GM23338 (cell line): ENCODE data around the gene NELFE. TPM values are rescaled to one million over a fixed set of nuclear protein-coding genes. Genes with fewer than 3 reads are reported as not detected.

ENCODE experiments used
- ATAC-seq: fragments of 200-7000 bp; cut with Tn5 transposase; 3 replicates; pipeline ENCODE4 v1.9.1; 2020
- DNase-seq: peaks from one replicate; pipeline ENCODE4 v3.0.0-alpha.2; 2015; ENCODE audit warnings: low spot score
- H2AFZ ChIP-seq: fragments of 200-600 bp; sonication (generic); 2 replicates; pipeline ENCODE4 v1.8.0; 2016; ENCODE audit warnings: antibody characterized with exemption, mild to moderate bottlenecking, moderate library complexity
- H3F3A ChIP-seq: fragments of 200-600 bp; sonication (generic); replicated peaks from 2 replicates; pipeline ENCODE4 v1.8.0; 2017; ENCODE audit warnings: antibody characterized with exemption, mixed run types, low read depth
- H3K27ac ChIP-seq: fragments of 200-600 bp; sonication (generic); 2 replicates; pipeline ENCODE4 v1.6.1; 2016; ENCODE audit warnings: low read depth
- H3K27me3 ChIP-seq: fragments of 200-600 bp; sonication (generic); 2 replicates; pipeline ENCODE4 v1.8.0; 2016; ENCODE audit warnings: mild to moderate bottlenecking, mixed run types, moderate library complexity; ENCODE audit not compliant: insufficient read depth
- H3K36me3 ChIP-seq: fragments of 200-600 bp; sonication (generic); 2 replicates; pipeline ENCODE4 v1.8.0; 2016; ENCODE audit warnings: mild to moderate bottlenecking; ENCODE audit not compliant: insufficient read depth
- H3K4me1 ChIP-seq: fragments of 200-600 bp; sonication (generic); 2 replicates; pipeline ENCODE4 v1.8.0; 2016; ENCODE audit warnings: mild to moderate bottlenecking, moderate library complexity; ENCODE audit not compliant: insufficient read depth
- H3K4me2 ChIP-seq: fragments of 200-600 bp; sonication (generic); 2 replicates; pipeline ENCODE4 v1.7.1; 2017; ENCODE audit warnings: mixed run types
- H3K4me3 ChIP-seq: fragments of 200-600 bp; sonication (generic); 2 replicates; pipeline ENCODE4 v1.6.1; 2016; ENCODE audit warnings: mixed run types
- H3K79me2 ChIP-seq: fragments of 200-600 bp; sonication (generic); replicated peaks from 2 replicates; pipeline ENCODE4 v1.8.0; 2017; ENCODE audit warnings: mild to moderate bottlenecking; ENCODE audit not compliant: insufficient read depth
- H3K9me2 ChIP-seq: fragments of 200-600 bp; sonication (generic); 2 replicates; pipeline ENCODE4 v1.8.0; 2017; ENCODE audit not compliant: insufficient read depth
- H4K20me1 ChIP-seq: fragments of 200-600 bp; sonication (generic); replicated peaks from 2 replicates; pipeline ENCODE4 v1.8.0; 2017; ENCODE audit warnings: mild to moderate bottlenecking; ENCODE audit not compliant: insufficient read depth
- H3K27ac Mint-ChIP-seq: 2 replicates; pipeline ENCODE4 v1.8.0; 2020; ENCODE audit warnings: inconsistent platforms, mild to moderate bottlenecking, moderate library complexity, mixed read lengths
- H3K27me3 Mint-ChIP-seq: 3 replicates; pipeline ENCODE4 v1.8.0; 2022; ENCODE audit warnings: low read depth, mild to moderate bottlenecking, moderate library complexity, mixed read lengths, inconsistent platforms; ENCODE audit not compliant: insufficient read depth, poor library complexity
- H3K36me3 Mint-ChIP-seq: 3 replicates; pipeline ENCODE4 v1.8.0; 2021; ENCODE audit warnings: low read depth, mild to moderate bottlenecking, inconsistent platforms, moderate library complexity, mixed read lengths
- H3K4me1 Mint-ChIP-seq: 3 replicates; pipeline ENCODE4 v1.8.0; 2020; ENCODE audit warnings: mild to moderate bottlenecking, inconsistent platforms, mixed read lengths
- H3K4me3 Mint-ChIP-seq: 3 replicates; pipeline ENCODE4 v1.8.0; 2021; ENCODE audit warnings: moderate library complexity, mild to moderate bottlenecking, inconsistent platforms, mixed read lengths
- H3K9me3 Mint-ChIP-seq: 3 replicates; pipeline ENCODE4 v1.8.0; 2020; ENCODE audit warnings: moderate library complexity, mild to moderate bottlenecking, inconsistent platforms, mixed read lengths
- CREB1 ChIP-seq: fragments of 250-450 bp; sonication (Bioruptor Pico); IDR thresholded peaks from 2 replicates; pipeline ENCODE4 v1.5.0; 2020; ENCODE audit warnings: low read depth, mild to moderate bottlenecking, moderate library complexity
- CTCF ChIP-seq, 2 experiments: fragments of 200-600 bp in 1 of 2; sonication (generic) in 1 of 2; conservative IDR thresholded peaks; 2 replicates each; pipeline versions ENCODE4 v1.5.1 to v1.6.1; 2016 to 2017; ENCODE audit warnings: antibody characterized with exemption in 2 of 2, low read depth in 2 of 2, mild to moderate bottlenecking in 2 of 2, moderate library complexity in 1 of 2
- ETS1 ChIP-seq: IDR thresholded peaks from 2 replicates; pipeline ENCODE4 v1.6.1; 2016; ENCODE audit warnings: antibody characterized with exemption
- EZH2 ChIP-seq: fragments of 200-600 bp; sonication (generic); IDR thresholded peaks from one replicate; pipeline ENCODE4 v1.8.0; 2017; ENCODE audit warnings: antibody characterized with exemption, mild to moderate bottlenecking, low read depth; ENCODE audit not compliant: unreplicated experiment
- EZH2phosphoT487 ChIP-seq: fragments of 200-600 bp; sonication (generic); IDR thresholded peaks from one replicate; pipeline ENCODE4 v1.8.1; 2018; ENCODE audit warnings: antibody characterized with exemption; ENCODE audit not compliant: unreplicated experiment
- JUNB ChIP-seq: IDR thresholded peaks from one replicate; pipeline ENCODE4 v1.6.1; 2016; ENCODE audit warnings: antibody characterized with exemption; ENCODE audit not compliant: unreplicated experiment
- NANOG ChIP-seq: IDR thresholded peaks from 2 replicates; pipeline ENCODE4 v1.6.1; 2016; ENCODE audit warnings: antibody characterized with exemption, borderline replicate concordance
- POLR2AphosphoS5 ChIP-seq: IDR thresholded peaks from 2 replicates; pipeline ENCODE4 v1.6.1; 2016; ENCODE audit warnings: antibody characterized with exemption, low read depth
- STAT1 ChIP-seq: IDR thresholded peaks from one replicate; pipeline ENCODE4 v1.6.1; 2016; ENCODE audit warnings: antibody characterized with exemption; ENCODE audit not compliant: unreplicated experiment
- ZNF114 ChIP-seq: fragments of 250-450 bp; sonication (Bioruptor Pico); IDR thresholded peaks from 2 replicates; pipeline ENCODE4 v1.5.0; 2020; ENCODE audit warnings: mild to moderate bottlenecking, moderate library complexity
- ZNF331 ChIP-seq: fragments of 250-450 bp; sonication (Bioruptor Pico); IDR thresholded peaks from 2 replicates; pipeline ENCODE4 v1.5.0; 2020; ENCODE audit warnings: low read depth, mild to moderate bottlenecking, moderate library complexity
- ZNF462 ChIP-seq: fragments of 250-450 bp; sonication (Bioruptor Pico); IDR thresholded peaks from 2 replicates; pipeline ENCODE4 v1.5.0; 2020; ENCODE audit warnings: mild to moderate bottlenecking, moderate library complexity
- polyA plus RNA-seq: library from polyadenylated mRNA; unstranded; fragments of >200 nt; fragmentation: Nextera tagmentation; extraction: Ambion mirVana; gene quantifications from 2 replicates; pipeline ENCODE4 v1.2.1, GENCODE V29; 2016
- total RNA-seq: library from RNA; depleted of rRNA; stranded (reverse); fragments of >200 nt; shearing (Covaris generic); gene quantifications from 2 replicates; pipeline ENCODE4 v1.2.3, GENCODE V29; 2014
- TF ChIP-seq, protein P1 (sequence below): IDR thresholded peaks from one replicate; pipeline ENCODE4 v1.6.1; 2018; ENCODE audit warnings: antibody characterized with exemption; ENCODE audit not compliant: unreplicated experiment

NELFE gene
- total and polyA plus RNA-seq, 2 experiments from 2014 or later: 64.0 to 93.4 TPM

GRCh38 chr6:31971993-31972708 lies 13.4 kb upstream of the NELFE start, which contains the start of gene DXO:
TSS of gene DXO (minus strand) at chr6:31972138. CDS start at chr6:31971675, 463 bp downstream.
- H3K36me3 ChIP-seq: peaks cover 5% of the 10 kb centered on the region; the same call in 1 of the 2 replicates
- peak within 1 kb of the TSS; percentile 89 for H3K27ac ChIP-seq
- ATAC-seq: peak; percentile 92
- H2AFZ ChIP-seq: peak within 1 kb of the TSS; percentile 88
- Mint-ChIP-seq H3K4me3 (peak within 1 kb of the TSS; percentile 89), H3K27me3 (peaks cover 24% of the 10 kb centered on the region), H3K36me3 (peaks cover 57% of the 10 kb centered on the region), H3K27ac (peak within 1 kb of the TSS; percentile 99), H3K4me1 (peaks cover 8% of the 10 kb centered on the region), H3K9me3 (peaks cover 26% of the 10 kb centered on the region)
- DNase-seq: peak; percentile 99
- peak within 1 kb of the TSS; percentile 76 for H3K4me3 ChIP-seq
- no peaks in the 10 kb centered on the region for H3K27me3 ChIP-seq
- peaks cover 14% of the 10 kb centered on the region for H3K79me2 ChIP-seq
- peak within 1 kb of the TSS; percentile 85 for H3K4me2 ChIP-seq
- no peaks in the 10 kb centered on the region for H3K9me2 ChIP-seq
- H3K4me1 ChIP-seq: peaks cover 6% of the 10 kb centered on the region
- TF ChIP-seq CTCF (conservative IDR thresholded peaks at IDR 0.05; ENCODE audit: low read depth in 2 of 2) (no peak), STAT1 (no peak), ZNF462 (CRISPR knock-in tag) (no peak), EZH2phosphoT487 (no peak), ZNF331 (no peak), ZNF114 (no peak), CREB1 (CRISPR knock-in tag) (peak; percentile 98), EZH2 (no peak), ETS1 (peak; percentile 38; the same call in 1 of the 2 replicates), JUNB (no peak), POLR2AphosphoS5 (peak; percentile 49; the same call in 1 of the 2 replicates), NANOG (no peak)
- TF ChIP-seq, protein P1, sequence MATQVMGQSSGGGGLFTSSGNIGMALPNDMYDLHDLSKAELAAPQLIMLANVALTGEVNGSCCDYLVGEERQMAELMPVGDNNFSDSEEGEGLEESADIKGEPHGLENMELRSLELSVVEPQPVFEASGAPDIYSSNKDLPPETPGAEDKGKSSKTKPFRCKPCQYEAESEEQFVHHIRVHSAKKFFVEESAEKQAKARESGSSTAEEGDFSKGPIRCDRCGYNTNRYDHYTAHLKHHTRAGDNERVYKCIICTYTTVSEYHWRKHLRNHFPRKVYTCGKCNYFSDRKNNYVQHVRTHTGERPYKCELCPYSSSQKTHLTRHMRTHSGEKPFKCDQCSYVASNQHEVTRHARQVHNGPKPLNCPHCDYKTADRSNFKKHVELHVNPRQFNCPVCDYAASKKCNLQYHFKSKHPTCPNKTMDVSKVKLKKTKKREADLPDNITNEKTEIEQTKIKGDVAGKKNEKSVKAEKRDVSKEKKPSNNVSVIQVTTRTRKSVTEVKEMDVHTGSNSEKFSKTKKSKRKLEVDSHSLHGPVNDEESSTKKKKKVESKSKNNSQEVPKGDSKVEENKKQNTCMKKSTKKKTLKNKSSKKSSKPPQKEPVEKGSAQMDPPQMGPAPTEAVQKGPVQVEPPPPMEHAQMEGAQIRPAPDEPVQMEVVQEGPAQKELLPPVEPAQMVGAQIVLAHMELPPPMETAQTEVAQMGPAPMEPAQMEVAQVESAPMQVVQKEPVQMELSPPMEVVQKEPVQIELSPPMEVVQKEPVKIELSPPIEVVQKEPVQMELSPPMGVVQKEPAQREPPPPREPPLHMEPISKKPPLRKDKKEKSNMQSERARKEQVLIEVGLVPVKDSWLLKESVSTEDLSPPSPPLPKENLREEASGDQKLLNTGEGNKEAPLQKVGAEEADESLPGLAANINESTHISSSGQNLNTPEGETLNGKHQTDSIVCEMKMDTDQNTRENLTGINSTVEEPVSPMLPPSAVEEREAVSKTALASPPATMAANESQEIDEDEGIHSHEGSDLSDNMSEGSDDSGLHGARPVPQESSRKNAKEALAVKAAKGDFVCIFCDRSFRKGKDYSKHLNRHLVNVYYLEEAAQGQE: no peak
- peaks cover 9% of the 10 kb centered on the region for H3F3A ChIP-seq
- H4K20me1 ChIP-seq: no peaks in the 10 kb centered on the region
